GM23248 (cell line): ENCODE measurements around the gene TCF15. TPM values are rescaled to one million over a fixed set of nuclear protein-coding genes. Genes with fewer than 3 reads are reported as not detected.

Experiments used
- DNase-seq: peaks from one replicate; pipeline ENCODE4 v3.0.0-alpha.2; 2015
- H2AFZ ChIP-seq: fragments of 200-600 bp; sonication (generic); 2 replicates; pipeline ENCODE4 v1.6.1; 2016; ENCODE audit warnings: antibody characterized with exemption
- H3F3A ChIP-seq: fragments of 200-600 bp; sonication (generic); 2 replicates; pipeline ENCODE4 v1.6.1; 2016; ENCODE audit warnings: mild to moderate bottlenecking, antibody characterized with exemption, mixed run types; ENCODE audit not compliant: insufficient read depth
- H3K27ac ChIP-seq: fragments of 200-600 bp; sonication (generic); 2 replicates; pipeline ENCODE4 v1.5.1; 2016; ENCODE audit warnings: mild to moderate bottlenecking
- H3K27me3 ChIP-seq: fragments of 200-600 bp; sonication (generic); replicated peaks from 2 replicates; pipeline ENCODE4 v1.6.1; 2016; ENCODE audit warnings: mild to moderate bottlenecking; ENCODE audit not compliant: insufficient read depth
- H3K36me3 ChIP-seq: fragments of 200-600 bp; sonication (generic); 2 replicates; pipeline ENCODE4 v1.6.1; 2016; ENCODE audit warnings: low read depth, mild to moderate bottlenecking
- H3K4me1 ChIP-seq: fragments of 200-600 bp; sonication (generic); 2 replicates; pipeline ENCODE4 v1.6.1; 2016; ENCODE audit warnings: mild to moderate bottlenecking; ENCODE audit not compliant: insufficient read depth
- H3K4me2 ChIP-seq: fragments of 200-600 bp; sonication (generic); one replicate; pipeline ENCODE4 v1.6.1; 2016; ENCODE audit warnings: mild to moderate bottlenecking; ENCODE audit not compliant: unreplicated experiment
- H3K4me3 ChIP-seq: fragments of 200-600 bp; sonication (generic); 2 replicates; pipeline ENCODE4 v1.5.1; 2016; ENCODE audit warnings: mild to moderate bottlenecking
- H3K79me2 ChIP-seq: fragments of 200-600 bp; sonication (generic); 2 replicates; pipeline ENCODE4 v1.6.1; 2016; ENCODE audit warnings: mild to moderate bottlenecking; ENCODE audit not compliant: insufficient read depth
- H3K9ac ChIP-seq: fragments of 200-600 bp; sonication (generic); 2 replicates; pipeline ENCODE4 v1.6.1; 2016; ENCODE audit warnings: mild to moderate bottlenecking
- H3K9me2 ChIP-seq: fragments of 200-600 bp; sonication (generic); 2 replicates; pipeline ENCODE4 v1.6.1; 2016; ENCODE audit warnings: mixed run types, mild to moderate bottlenecking, moderate library complexity; ENCODE audit not compliant: insufficient read depth
- H3K9me3 ChIP-seq: fragments of 200-600 bp; sonication (generic); one replicate; pipeline ENCODE4 v1.6.1; 2017; ENCODE audit warnings: low read depth
- H4K20me1 ChIP-seq: fragments of 200-600 bp; sonication (generic); 2 replicates; pipeline ENCODE4 v1.6.0; 2016; ENCODE audit not compliant: insufficient read depth
- EZH2 ChIP-seq: fragments of 200-600 bp; sonication (generic); IDR thresholded peaks from 2 replicates; pipeline ENCODE4 v1.6.1; 2018; ENCODE audit warnings: antibody characterized with exemption, mild to moderate bottlenecking; ENCODE audit not compliant: insufficient read depth, poor library complexity, severe bottlenecking
- EZH2phosphoT487 ChIP-seq: fragments of 200-600 bp; sonication (generic); IDR thresholded peaks from 2 replicates; pipeline ENCODE4 v1.6.1; 2018; ENCODE audit warnings: antibody characterized with exemption, moderate library complexity, mild to moderate bottlenecking, low read depth; ENCODE audit not compliant: insufficient read depth
- WGBS, 2 experiments: methylation state at CpG; one replicate each; pipeline ENCODE4 v1.1.6; 2015 to 2017; ENCODE audit warnings: low lambda C conversion rate in 2 of 2, low coverage in 1 of 2; ENCODE audit errors: missing lambda C conversion rate in 2 of 2; 5-methylcytosine and 5-hydroxymethylcytosine counted together
- in situ Hi-C: fragments of 300-500 bp; cut with MboI; formaldehyde crosslinking; loops from 2 replicates; pipeline ENCODE4 v1.15.0; 2020
- polyA plus RNA-seq: library from polyadenylated mRNA; unstranded; fragments of >200 nt; fragmentation: Nextera tagmentation; extraction: Ambion mirVana; gene quantifications from 2 replicates; pipeline ENCODE4 v1.2.1, GENCODE V29; 2016
- total RNA-seq: library from RNA; depleted of rRNA; stranded (reverse); fragments of >200 nt; shearing (Covaris generic); gene quantifications from 2 replicates; pipeline ENCODE4 v1.2.3, GENCODE V29; 2014

The TCF15 gene
- total and polyA plus RNA-seq, 2 experiments from 2014 or later = not detected

DNA sequence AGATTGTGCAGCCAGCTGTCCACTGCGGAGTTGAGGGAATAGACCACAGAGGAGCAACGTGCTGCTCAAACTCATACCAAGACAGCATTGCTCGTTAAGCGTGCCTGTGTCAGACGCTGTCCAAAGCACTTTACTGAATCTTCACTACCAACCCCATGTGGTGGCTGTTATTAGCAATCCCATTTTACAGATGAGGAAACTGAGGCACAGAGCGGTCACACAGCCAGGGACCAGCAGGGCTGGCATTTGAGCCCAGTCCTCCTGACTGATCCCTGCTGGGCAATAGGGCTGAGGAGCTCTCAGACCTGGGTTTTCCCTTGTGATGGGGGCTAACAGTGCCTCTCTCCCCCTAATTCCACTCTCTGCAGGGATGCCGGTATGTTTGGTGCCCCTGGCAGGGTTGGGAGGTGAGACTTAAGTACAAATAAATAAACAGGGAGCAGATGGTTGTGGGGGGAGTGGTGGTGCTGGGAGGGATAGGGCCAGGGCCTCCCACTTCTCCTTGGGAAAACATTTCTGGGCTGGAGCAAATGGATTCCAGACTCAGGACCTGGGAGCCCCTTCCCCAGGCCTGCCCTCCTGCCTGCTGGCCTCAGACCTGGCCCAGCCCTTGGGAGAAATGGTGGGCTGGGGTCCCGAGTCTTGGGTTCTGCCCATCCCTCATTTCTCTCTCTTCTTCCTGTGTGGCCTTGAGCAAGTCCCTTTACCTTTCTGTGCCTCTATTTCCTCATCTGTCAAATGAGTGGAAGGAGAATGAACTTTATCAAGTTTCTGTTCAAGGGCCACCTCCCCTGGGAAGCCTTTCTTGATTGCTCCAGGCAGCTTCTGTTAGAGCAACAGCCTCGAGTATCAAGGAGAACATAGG, 25.2 kb upstream of the TCF15 start:
- Histone ChIP-seq H3K4me2 (no peak overlapping the region), H3K9me2 (no peaks in the 10 kb centered on the region), H4K20me1 (no peaks in the 10 kb centered on the region), H3K9ac (no peak overlapping the region), H3K36me3 (no peaks in the 10 kb centered on the region), H3K27ac (no peak overlapping the region), H2AFZ (no peak overlapping the region), H3F3A (no peaks in the 10 kb centered on the region), H3K4me3 (no peak overlapping the region), H3K27me3 (peaks cover 42% of the 10 kb centered on the region), H3K4me1 (no peaks in the 10 kb centered on the region), H3K9me3 (no peaks in the 10 kb centered on the region), H3K79me2 (no peaks in the 10 kb centered on the region)
- in situ Hi-C loops = no loop called here
- no peak for DNase-seq
- no peak for TF ChIP-seq EZH2
- TF ChIP-seq EZH2phosphoT487 = no peak
- WGBS, 2 experiments = 15 to 20% methylated on average over 9 of the region's 9 CpGs

DNA sequence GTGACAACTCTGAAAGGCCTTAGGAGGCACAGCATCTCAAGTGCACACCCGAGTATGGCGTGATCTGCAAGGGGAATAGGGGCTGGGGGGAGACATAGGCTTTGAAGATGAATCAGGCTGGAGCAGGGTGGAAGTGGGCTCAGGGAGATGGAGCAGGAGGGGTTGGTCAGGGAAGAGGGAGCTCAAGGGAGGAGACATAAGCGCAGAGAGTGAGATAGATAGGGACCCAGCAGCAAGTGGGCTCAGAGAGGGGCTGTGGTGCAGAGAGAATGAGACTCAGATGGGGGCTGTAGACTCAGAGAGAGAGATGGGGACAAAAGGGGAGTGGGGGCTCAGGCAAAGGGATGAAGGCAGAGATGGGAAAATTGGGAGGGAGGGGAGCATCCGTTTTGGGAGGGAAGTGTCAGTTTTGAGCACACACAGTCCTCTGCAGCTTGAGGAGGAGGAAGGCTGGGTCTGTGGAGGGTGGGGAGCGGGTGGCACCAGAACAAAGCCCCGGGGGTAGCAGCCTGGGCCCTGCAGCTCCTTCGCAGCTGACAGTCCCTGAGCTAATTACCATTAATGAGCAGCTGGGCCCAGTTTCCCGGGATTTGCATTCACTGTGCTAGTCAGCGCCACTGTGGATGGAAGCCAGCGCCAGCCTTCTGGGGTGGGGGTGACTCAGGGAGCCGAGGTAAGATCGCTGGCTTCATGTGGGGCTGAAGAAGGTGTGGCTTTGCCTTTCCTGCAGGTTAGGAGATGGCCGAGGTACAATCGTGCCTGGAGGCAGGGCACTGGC, 24.2 kb upstream of the TCF15 start:
- H3K27ac ChIP-seq = no peak overlapping the region
- H3K27me3 ChIP-seq = peaks cover 45% of the 10 kb centered on the region
- no peaks in the 10 kb centered on the region for H3F3A ChIP-seq
- H3K4me2 ChIP-seq = no peak overlapping the region
- TF ChIP-seq EZH2 (no peak), EZH2phosphoT487 (no peak)
- H3K9ac ChIP-seq = no peak overlapping the region
- DNase-seq = no peak
- 23 to 32% methylated on average over 14 of the region's 14 CpGs for WGBS, 2 experiments
- no peaks in the 10 kb centered on the region for H4K20me1 ChIP-seq
- no peaks in the 10 kb centered on the region for H3K4me1 ChIP-seq
- no peaks in the 10 kb centered on the region for H3K9me3 ChIP-seq
- no peaks in the 10 kb centered on the region for H3K79me2 ChIP-seq
- in situ Hi-C loops = no loop called here
- H2AFZ ChIP-seq = no peak overlapping the region
- H3K36me3 ChIP-seq = no peaks in the 10 kb centered on the region
- H3K4me3 ChIP-seq = no peak overlapping the region
- H3K9me2 ChIP-seq = no peaks in the 10 kb centered on the region

DNA sequence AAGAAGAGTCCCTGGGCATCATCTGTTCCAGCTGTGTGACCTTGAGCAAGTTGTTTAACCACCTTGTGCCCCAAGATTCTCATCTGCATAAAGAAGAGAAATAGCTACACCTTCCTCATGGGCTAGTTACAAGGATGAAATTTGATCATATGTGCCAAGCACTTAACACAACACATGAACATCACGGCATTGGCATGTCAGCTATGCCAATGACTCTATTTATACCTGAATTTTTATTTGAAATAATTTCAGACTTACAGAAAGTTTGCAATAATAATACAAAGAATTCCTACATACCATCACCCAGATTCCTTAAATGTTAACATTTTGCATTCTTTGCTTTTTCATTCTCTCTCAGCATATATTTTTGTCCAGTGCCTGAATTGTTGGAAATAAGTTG, 21.0 kb upstream of the TCF15 start:
- Histone ChIP-seq H3K4me3 (no peak overlapping the region), H3K27ac (no peak overlapping the region), H2AFZ (no peak overlapping the region), H3K4me2 (no peak overlapping the region), H3F3A (no peaks in the 10 kb centered on the region), H3K27me3 (peaks cover 47% of the 10 kb centered on the region), H3K4me1 (no peaks in the 10 kb centered on the region), H3K9me2 (no peaks in the 10 kb centered on the region), H3K79me2 (no peaks in the 10 kb centered on the region), H3K9me3 (no peaks in the 10 kb centered on the region), H3K36me3 (no peaks in the 10 kb centered on the region), H3K9ac (no peak overlapping the region), H4K20me1 (no peaks in the 10 kb centered on the region)
- DNase-seq = no peak
- in situ Hi-C loops = no loop called here
- no peak for TF ChIP-seq EZH2
- TF ChIP-seq EZH2phosphoT487 = no peak
- WGBS, 2 experiments = 0 to 9% methylated on average over 1 of the region's 1 CpG

DNA sequence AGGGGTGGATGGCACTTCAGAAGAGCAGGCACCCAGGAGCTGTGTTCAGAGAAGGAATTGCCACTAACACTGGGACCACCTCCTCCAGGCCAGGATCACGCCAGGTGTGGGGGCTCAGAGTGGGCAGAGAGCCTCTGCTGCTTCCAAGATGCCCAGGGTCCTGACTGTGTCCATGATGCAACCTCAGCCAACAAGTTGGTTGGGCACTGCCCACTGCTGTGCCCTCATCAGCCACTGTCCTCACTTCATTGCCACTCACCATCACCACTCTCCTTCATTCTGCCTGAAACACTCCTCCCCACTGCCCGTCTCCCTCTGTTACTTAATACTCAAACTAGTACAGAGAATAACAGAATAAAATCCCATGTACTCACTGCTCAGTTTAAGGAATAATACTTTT, 16.5 kb upstream of the TCF15 start:
- no peaks in the 10 kb centered on the region for H3K4me1 ChIP-seq
- 23 to 27% methylated on average over 2 of the region's 2 CpGs for WGBS, 2 experiments
- DNase-seq = no peak
- H3K27me3 ChIP-seq = peaks cover 35% of the 10 kb centered on the region
- TF ChIP-seq EZH2 (no peak), EZH2phosphoT487 (no peak)
- no peaks in the 10 kb centered on the region for H3K9me2 ChIP-seq
- no peaks in the 10 kb centered on the region for H3K79me2 ChIP-seq
- H4K20me1 ChIP-seq = no peaks in the 10 kb centered on the region
- H3K9ac ChIP-seq = no peak overlapping the region
- H3K9me3 ChIP-seq = no peaks in the 10 kb centered on the region
- no peak overlapping the region for H3K4me2 ChIP-seq
- no peaks in the 10 kb centered on the region for H3K36me3 ChIP-seq
- no peak overlapping the region for H2AFZ ChIP-seq
- no peak overlapping the region for H3K4me3 ChIP-seq
- H3F3A ChIP-seq = no peaks in the 10 kb centered on the region
- H3K27ac ChIP-seq = no peak overlapping the region
- in situ Hi-C loops = no loop called here
